ENCODE results near the gene P4HB.

DNA sequence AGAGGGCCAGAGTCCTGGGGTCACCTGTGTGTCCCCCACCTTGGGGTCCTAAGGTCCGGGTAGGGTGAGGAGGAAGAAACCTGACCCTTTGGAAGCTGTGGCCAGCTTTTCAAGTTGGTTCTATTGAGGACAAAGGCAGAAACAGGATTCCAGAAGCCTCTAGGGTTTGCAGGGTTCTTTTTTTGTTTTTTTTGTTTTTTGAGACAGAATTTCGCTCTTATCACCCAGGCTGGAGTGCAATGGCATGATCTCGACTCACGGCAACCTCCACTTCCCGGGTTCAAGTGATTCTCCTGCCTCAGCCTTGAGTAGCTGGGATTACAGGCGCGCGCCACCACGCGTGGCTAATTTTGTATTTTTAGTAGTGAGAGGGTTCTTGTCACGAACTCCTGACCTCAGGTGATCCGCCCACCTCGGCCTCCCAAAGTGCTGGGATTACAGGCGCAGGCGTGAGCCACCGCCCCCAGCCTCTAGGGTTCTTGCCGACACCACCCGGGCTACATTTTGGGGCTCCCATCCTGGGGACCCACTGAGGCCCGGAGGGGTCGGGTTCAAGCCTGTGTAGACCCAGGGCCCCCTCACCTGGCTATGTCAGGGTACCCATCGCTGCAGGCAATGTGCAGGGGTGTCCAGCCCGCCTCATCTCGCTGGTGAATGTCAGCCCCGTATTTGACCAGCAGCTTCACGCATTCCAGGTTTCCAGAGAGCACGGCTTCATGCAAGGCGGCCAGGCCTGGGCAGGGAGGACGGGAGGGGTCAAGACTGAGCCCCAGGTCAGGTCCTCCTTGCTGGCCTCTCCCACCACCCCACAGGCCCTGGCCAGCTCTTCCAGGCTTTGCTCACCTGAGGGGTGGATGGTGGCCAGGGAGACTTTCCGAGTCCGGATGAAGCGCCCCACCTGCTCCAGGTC, 26.2 kb downstream of the P4HB start:
- TF ChIP-seq, protein P1, sequence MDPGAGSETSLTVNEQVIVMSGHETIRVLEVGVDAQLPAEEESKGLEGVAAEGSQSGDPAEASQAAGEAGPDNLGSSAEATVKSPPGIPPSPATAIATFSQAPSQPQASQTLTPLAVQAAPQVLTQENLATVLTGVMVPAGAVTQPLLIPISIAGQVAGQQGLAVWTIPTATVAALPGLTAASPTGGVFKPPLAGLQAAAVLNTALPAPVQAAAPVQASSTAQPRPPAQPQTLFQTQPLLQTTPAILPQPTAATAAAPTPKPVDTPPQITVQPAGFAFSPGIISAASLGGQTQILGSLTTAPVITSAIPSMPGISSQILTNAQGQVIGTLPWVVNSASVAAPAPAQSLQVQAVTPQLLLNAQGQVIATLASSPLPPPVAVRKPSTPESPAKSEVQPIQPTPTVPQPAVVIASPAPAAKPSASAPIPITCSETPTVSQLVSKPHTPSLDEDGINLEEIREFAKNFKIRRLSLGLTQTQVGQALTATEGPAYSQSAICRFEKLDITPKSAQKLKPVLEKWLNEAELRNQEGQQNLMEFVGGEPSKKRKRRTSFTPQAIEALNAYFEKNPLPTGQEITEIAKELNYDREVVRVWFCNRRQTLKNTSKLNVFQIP (CRISPR knock-in tag; IDR thresholded peaks at IDR 0.05; ENCODE audit: borderline replicate concordance, low read depth): no peak
- no peak for TF ChIP-seq SNAI2 (CRISPR knock-in tag; IDR thresholded peaks at IDR 0.05)
- TF ChIP-seq, protein P2, sequence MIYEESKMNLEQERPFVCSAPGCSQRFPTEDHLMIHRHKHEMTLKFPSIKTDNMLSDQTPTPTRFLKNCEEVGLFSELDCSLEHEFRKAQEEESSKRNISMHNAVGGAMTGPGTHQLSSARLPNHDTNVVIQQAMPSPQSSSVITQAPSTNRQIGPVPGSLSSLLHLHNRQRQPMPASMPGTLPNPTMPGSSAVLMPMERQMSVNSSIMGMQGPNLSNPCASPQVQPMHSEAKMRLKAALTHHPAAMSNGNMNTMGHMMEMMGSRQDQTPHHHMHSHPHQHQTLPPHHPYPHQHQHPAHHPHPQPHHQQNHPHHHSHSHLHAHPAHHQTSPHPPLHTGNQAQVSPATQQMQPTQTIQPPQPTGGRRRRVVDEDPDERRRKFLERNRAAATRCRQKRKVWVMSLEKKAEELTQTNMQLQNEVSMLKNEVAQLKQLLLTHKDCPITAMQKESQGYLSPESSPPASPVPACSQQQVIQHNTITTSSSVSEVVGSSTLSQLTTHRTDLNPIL (CRISPR knock-in tag; IDR thresholded peaks at IDR 0.05; ENCODE audit: low read depth): no peak

Measured in SK-N-SH treated with all-trans-retinoic acid at 6 μM for 48 hours (cell line).